Parathyroid adenoma (tissue), 2 donors: ENCODE data around the gene SRSF2.

Experiments used
- H2AFZ ChIP-seq: fragments of 300-600 bp; sonication (generic); one replicate; pipeline ENCODE4 v1.7.0; 2017; ENCODE audit warnings: antibody characterized with exemption, mild to moderate bottlenecking
- H3K27ac ChIP-seq: fragments of 300-600 bp; sonication (generic); one replicate; pipeline ENCODE4 v1.7.0; 2017
- H3K27me3 ChIP-seq: fragments of 300-600 bp; sonication (generic); one replicate; pipeline ENCODE4 v1.7.0; 2017; ENCODE audit warnings: low read length; ENCODE audit not compliant: control insufficient read depth, insufficient read depth
- H3K36me3 ChIP-seq: fragments of 300-600 bp; sonication (generic); one replicate; pipeline ENCODE4 v1.7.0; 2017; ENCODE audit warnings: low read length; ENCODE audit not compliant: control insufficient read depth, insufficient read depth
- H3K4me1 ChIP-seq: fragments of 300-600 bp; sonication (generic); one replicate; pipeline ENCODE4 v1.7.0; 2017; ENCODE audit warnings: control low read depth
- H3K4me2 ChIP-seq: fragments of 300-600 bp; sonication (generic); one replicate; pipeline ENCODE4 v1.7.0; 2017; ENCODE audit warnings: low read length
- H3K4me3 ChIP-seq: fragments of 300-600 bp; sonication (generic); one replicate; pipeline ENCODE4 v1.7.0; 2017; ENCODE audit warnings: low read depth, low read length
- H3K79me2 ChIP-seq: fragments of 300-600 bp; sonication (generic); one replicate; pipeline ENCODE4 v1.7.0; 2017; ENCODE audit warnings: control low read depth
- H3K9ac ChIP-seq: fragments of 300-600 bp; sonication (generic); one replicate; pipeline ENCODE4 v1.7.0; 2017; ENCODE audit warnings: mild to moderate bottlenecking
- H3K9me3 ChIP-seq: fragments of 300-600 bp; sonication (generic); one replicate; pipeline ENCODE4 v1.7.0; 2017; ENCODE audit warnings: low read length; ENCODE audit not compliant: control insufficient read depth
- CTCF ChIP-seq: fragments of 300-600 bp; sonication (generic); IDR thresholded peaks from one replicate; pipeline ENCODE4 v1.7.0; 2017; ENCODE audit warnings: antibody characterized with exemption, mild to moderate bottlenecking
- donor health status: primary hyperparathyroidism.

Gene SRSF2

GRCh38 chr17:76685366-76685765, 51.8 kb downstream of the SRSF2 start:
- H2AFZ ChIP-seq, result no peak overlapping the region
- no peak for TF ChIP-seq CTCF
- H3K27me3 ChIP-seq, result no peaks in the 10 kb centered on the region
- no peak overlapping the region for H3K9ac ChIP-seq
- H3K4me3 ChIP-seq, result no peak overlapping the region
- H3K36me3 ChIP-seq, result no peaks in the 10 kb centered on the region
- no peak overlapping the region for H3K4me2 ChIP-seq
- H3K79me2 ChIP-seq, result peaks cover 41% of the 10 kb centered on the region
- H3K9me3 ChIP-seq, result no peaks in the 10 kb centered on the region
- H3K27ac ChIP-seq, result no peak overlapping the region
- peaks cover 8% of the 10 kb centered on the region for H3K4me1 ChIP-seq

GRCh38 chr17:76684756-76685155, 52.4 kb downstream of the SRSF2 start:
- Histone ChIP-seq H3K4me3 (no peak overlapping the region), H3K9ac (no peak overlapping the region), H3K4me1 (peaks cover 7% of the 10 kb centered on the region), H3K9me3 (no peaks in the 10 kb centered on the region), H2AFZ (no peak overlapping the region), H3K79me2 (peaks cover 41% of the 10 kb centered on the region), H3K4me2 (no peak overlapping the region), H3K27me3 (no peaks in the 10 kb centered on the region), H3K36me3 (no peaks in the 10 kb centered on the region), H3K27ac (no peak overlapping the region)
- no peak for TF ChIP-seq CTCF
